Cardiac muscle cell (in vitro differentiated cells and primary cell): ENCODE measurements around the gene SAFB. TPM values are rescaled to one million over a fixed set of nuclear protein-coding genes. Genes with fewer than 3 reads are reported as not detected.

ENCODE experiments used
- DNase-seq, 2 donors: peaks; one replicate each; pipeline versions ENCODE4 v3.0.0 to v3.0.0-alpha.2; 2010 to 2017; ENCODE audit warnings: low read depth in 1 of 2, low spot score in 1 of 2
- H3K27ac ChIP-seq: fragments of 200-600 bp; sonication (generic); 2 replicates; pipeline ENCODE4 v1.5.1; 2016
- H3K27me3 ChIP-seq: fragments of 200-600 bp; sonication (generic); 2 replicates; pipeline ENCODE4 v1.6.0; 2016; ENCODE audit warnings: control low read depth
- H3K36me3 ChIP-seq: fragments of 200-600 bp; sonication (generic); 2 replicates; pipeline ENCODE4 v1.5.1; 2016; ENCODE audit warnings: control low read depth
- H3K4me1 ChIP-seq: fragments of 200-600 bp; sonication (generic); 2 replicates; pipeline ENCODE4 v1.8.1; 2017; ENCODE audit warnings: low read depth, mild to moderate bottlenecking, mixed run types
- H3K4me3 ChIP-seq: fragments of 200-600 bp; sonication (generic); 2 replicates; pipeline ENCODE4 v1.5.1; 2016; ENCODE audit warnings: mild to moderate bottlenecking
- H3K9me3 ChIP-seq: fragments of 200-600 bp; sonication (generic); 2 replicates; pipeline ENCODE4 v1.5.1; 2017; ENCODE audit warnings: low read depth, mild to moderate bottlenecking, control low read depth
- polyA plus RNA-seq: library from polyadenylated mRNA; unstranded; fragments of >200 nt; fragmentation: Nextera tagmentation; extraction: Ambion mirVana; gene quantifications from 2 replicates; pipeline ENCODE4 v1.2.1, GENCODE V29; 2016
- total RNA-seq: library from RNA; depleted of rRNA; stranded (reverse); fragments of >200 nt; gene quantifications from 2 replicates; pipeline ENCODE4 v1.2.3, GENCODE V29; 2016
- TF ChIP-seq, protein P1 (sequence below): IDR thresholded peaks from 2 replicates; pipeline ENCODE4 v1.5.1; 2012; ENCODE audit warnings: low read depth, mild to moderate bottlenecking, low read length

Gene SAFB
- total and polyA plus RNA-seq, 2 experiments from 2014 or later, result 108 to 127 TPM

DNA sequence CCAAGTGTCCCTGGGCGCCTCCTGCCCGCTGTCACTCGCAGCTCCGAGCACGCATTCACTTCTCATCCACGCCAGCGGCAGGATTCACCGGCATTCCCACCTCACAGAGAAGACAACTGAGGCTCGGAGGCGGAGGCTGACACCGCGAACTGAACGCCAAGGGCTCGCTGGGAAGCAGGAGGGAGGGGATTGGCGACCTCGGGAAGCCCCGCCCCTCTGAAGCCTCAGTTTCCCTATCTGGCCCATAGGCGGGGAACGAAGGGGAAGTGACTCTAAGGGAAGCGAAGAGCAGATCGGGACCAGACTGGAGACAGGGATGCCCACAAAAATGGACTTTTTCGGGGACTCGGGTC, 57.2 kb downstream of the SAFB start:
- peak in 1 of 2 donors; percentile 34 for DNase-seq
- peak overlapping the region; percentile 53 for H3K4me3 ChIP-seq
- H3K4me1 ChIP-seq, result peaks cover 17% of the 10 kb centered on the region

GRCh38 chr19:5680437-5681368, 57.8 kb downstream of the SAFB start, which contains the start of the genes HSD11B1L and MICOS13:
HSD11B1L (plus strand) TSS chr19:5681027; CDS start chr19:5684833, 3,806 bp downstream.
MICOS13 (minus strand) TSS chr19:5680516; CDS start chr19:5680486, 30 bp downstream.
- Histone ChIP-seq H3K4me1 (peaks cover 11% of the 10 kb centered on the region), H3K27ac (peak within 1 kb of the TSS; percentile 86), H3K27me3 (no peaks in the 10 kb centered on the region), H3K9me3 (no peaks in the 10 kb centered on the region), H3K36me3 (no peaks in the 10 kb centered on the region), H3K4me3 (peak within 1 kb of the TSS; percentile 53)
- peak; percentile 99 for DNase-seq
- TF ChIP-seq, protein P1, sequence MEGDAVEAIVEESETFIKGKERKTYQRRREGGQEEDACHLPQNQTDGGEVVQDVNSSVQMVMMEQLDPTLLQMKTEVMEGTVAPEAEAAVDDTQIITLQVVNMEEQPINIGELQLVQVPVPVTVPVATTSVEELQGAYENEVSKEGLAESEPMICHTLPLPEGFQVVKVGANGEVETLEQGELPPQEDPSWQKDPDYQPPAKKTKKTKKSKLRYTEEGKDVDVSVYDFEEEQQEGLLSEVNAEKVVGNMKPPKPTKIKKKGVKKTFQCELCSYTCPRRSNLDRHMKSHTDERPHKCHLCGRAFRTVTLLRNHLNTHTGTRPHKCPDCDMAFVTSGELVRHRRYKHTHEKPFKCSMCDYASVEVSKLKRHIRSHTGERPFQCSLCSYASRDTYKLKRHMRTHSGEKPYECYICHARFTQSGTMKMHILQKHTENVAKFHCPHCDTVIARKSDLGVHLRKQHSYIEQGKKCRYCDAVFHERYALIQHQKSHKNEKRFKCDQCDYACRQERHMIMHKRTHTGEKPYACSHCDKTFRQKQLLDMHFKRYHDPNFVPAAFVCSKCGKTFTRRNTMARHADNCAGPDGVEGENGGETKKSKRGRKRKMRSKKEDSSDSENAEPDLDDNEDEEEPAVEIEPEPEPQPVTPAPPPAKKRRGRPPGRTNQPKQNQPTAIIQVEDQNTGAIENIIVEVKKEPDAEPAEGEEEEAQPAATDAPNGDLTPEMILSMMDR, result no peak

More for the DNA sequence above, 57.2 kb downstream of the SAFB start:
- Histone ChIP-seq H3K27ac (peak overlapping the region; percentile 44), H3K9me3 (no peaks in the 10 kb centered on the region), H3K36me3 (no peaks in the 10 kb centered on the region), H3K27me3 (no peaks in the 10 kb centered on the region)
- TF ChIP-seq, protein P1, result no peak

- Histone ChIP-seq H3K4me1 (peaks cover 5% of the 10 kb centered on the region), H3K27ac (no peak overlapping the region), H3K36me3 (no peaks in the 10 kb centered on the region), H3K4me3 (peak overlapping the region; percentile 53), H3K9me3 (no peaks in the 10 kb centered on the region), H3K27me3 (no peaks in the 10 kb centered on the region)
- DNase-seq, result no peak
- TF ChIP-seq, protein P1, result no peak
Observed at GRCh38 chr19:5681391-5682106, 58.7 kb downstream of the SAFB start.

DNA sequence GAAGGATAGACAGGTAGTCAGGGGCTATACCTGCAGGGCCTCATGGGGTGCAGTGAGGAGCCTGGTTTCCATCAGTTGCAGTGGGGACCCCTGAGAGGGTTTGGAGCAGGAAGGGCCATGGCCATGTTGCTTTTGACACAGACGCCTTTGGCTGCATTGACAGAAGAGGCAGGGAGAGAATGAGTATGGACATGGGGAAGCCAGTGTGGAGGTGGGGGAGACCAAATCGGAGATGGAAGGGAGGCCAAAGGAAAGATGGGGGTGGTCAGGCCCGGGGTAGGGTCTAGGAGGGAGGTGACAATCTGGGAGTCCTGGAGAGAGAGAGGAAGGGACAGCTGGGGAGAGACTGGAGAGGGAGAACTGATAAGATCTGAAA, 59.2 kb downstream of the SAFB start:
- no peaks in the 10 kb centered on the region for H3K36me3 ChIP-seq
- H3K4me3 ChIP-seq, result no peak overlapping the region
- H3K27ac ChIP-seq, result no peak overlapping the region
- TF ChIP-seq, protein P1, result no peak
- H3K27me3 ChIP-seq, result no peaks in the 10 kb centered on the region
- no peaks in the 10 kb centered on the region for H3K9me3 ChIP-seq
- DNase-seq, result no peak
- peaks cover 5% of the 10 kb centered on the region for H3K4me1 ChIP-seq

DNA sequence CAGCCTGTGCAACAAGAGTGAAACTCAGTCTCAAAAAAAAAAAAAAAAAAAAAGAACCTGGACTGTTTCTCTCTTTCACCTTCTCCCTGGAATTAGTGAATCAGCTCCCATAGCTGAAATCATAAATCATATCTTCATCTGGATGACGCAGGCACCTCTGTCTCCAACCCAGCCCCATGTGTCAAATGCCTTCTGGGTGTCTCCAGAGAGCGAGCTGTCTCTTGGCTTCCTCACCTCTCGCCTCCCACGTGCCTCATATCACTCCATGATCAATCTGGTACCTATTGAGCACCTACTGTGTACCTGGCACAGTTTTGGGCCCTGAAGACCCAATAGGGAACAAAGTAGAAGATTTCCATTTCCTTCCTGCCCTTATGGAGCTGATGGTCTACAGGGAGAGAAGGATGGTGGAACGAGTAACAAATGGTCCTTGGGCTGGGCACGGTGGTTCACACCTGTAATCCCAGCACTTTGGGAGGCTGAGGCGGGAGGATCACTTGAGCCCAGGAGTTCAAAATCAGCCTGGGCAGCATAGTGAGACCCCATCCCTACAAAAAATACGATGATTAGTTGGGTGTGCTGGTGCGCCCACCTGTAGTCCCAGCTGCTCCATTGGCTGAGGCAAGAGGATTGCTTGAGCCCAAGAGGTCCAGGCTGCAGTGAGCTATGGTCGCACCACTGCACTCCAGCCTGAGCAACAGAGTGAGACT, 60.4 kb downstream of the SAFB start:
- H3K27ac ChIP-seq, result no peak overlapping the region
- TF ChIP-seq, protein P1, result no peak
- no peaks in the 10 kb centered on the region for H3K27me3 ChIP-seq
- H3K4me1 ChIP-seq, result peaks cover 5% of the 10 kb centered on the region
- H3K9me3 ChIP-seq, result no peaks in the 10 kb centered on the region
- H3K4me3 ChIP-seq, result no peak overlapping the region
- no peak for DNase-seq
- no peaks in the 10 kb centered on the region for H3K36me3 ChIP-seq
